K562 (cell line): ENCODE results near the gene ADGRB2. TPM values are rescaled to one million over a fixed set of nuclear protein-coding genes. Genes with fewer than 3 reads are reported as not detected.
A peak's percentile ranks its signal among the peaks of the same experiment; 100 is the strongest.

Experiments used
- ATAC-seq: fragments of 200-7000 bp; cut with Tn5 transposase; 3 replicates; pipeline ENCODE4 v1.9.1; 2020; ENCODE audit warnings: moderate library complexity
- BruUV-seq: library from RNA; stranded (reverse); fragments of 400-500 nt; replicated peaks from 2 replicates; lab custom pipeline; 2021; lab: Mats Ljungman, UMichigan
- CTCF ChIA-PET: fragments of 300-600 bp; formaldehyde crosslinking; extraction: SDS; loops from one replicate; lab custom pipeline; 2021; ENCODE audit warnings: low intra/inter-chr PET ratio; lab: Yijun Ruan, JAX
- POLR2A ChIA-PET: fragments of 300-600, 350-650 bp; sonication (Branson Sonifier 250); formaldehyde crosslinking; extraction: SDS; loops from one replicate; lab custom pipeline; 2021; ENCODE audit warnings: antibody characterized with exemption, inconsistent platforms; lab: Yijun Ruan, JAX
- DNase-seq, 4 experiments: peaks; one replicate each; pipeline versions ENCODE4 v3.0.0 to v3.0.0-alpha.2; 2011 to 2018; ENCODE audit warnings: low spot score in 3 of 4, mixed read lengths in 3 of 4; ENCODE audit errors: extremely low read depth in 1 of 4
- FAIRE-seq: peaks from 2 replicates; lab custom pipeline; 2011; peaks lifted over from hg19 to GRCh38; lab: Jason Lieb, UNC
- H2AFZ ChIP-seq: 2 replicates; pipeline ENCODE4 v1.6.0; 2011; ENCODE audit warnings: low read depth, low read length, control low read depth, inconsistent platforms
- H3K27ac ChIP-seq: fragments of 200-600 bp; 3 replicates; pipeline ENCODE4 v1.8.0; 2011; ENCODE audit warnings: low read depth, mild to moderate bottlenecking, control low read depth, inconsistent platforms, low read length, moderate library complexity, mixed read lengths; ENCODE audit errors: extremely low read depth
- H3K27me3 ChIP-seq, 2 experiments: fragments of 300-600 bp in 1 of 2; 2 replicates in 1 of 2; 3 replicates in 1 of 2; pipeline versions ENCODE4 v1.6.0 to v1.8.0; 2011; ENCODE audit warnings: inconsistent platforms in 2 of 2, low read length in 2 of 2, mild to moderate bottlenecking in 1 of 2, mixed read lengths in 1 of 2, moderate library complexity in 1 of 2; ENCODE audit not compliant: control insufficient read depth in 2 of 2, insufficient read depth in 2 of 2
- H3K36me3 ChIP-seq: fragments of 300-600 bp; 3 replicates; pipeline ENCODE4 v1.8.0; 2011; ENCODE audit warnings: mild to moderate bottlenecking, low read length, inconsistent platforms; ENCODE audit not compliant: control insufficient read depth, insufficient read depth
- H3K4me1 ChIP-seq, 2 experiments: fragments of 200-600 bp in 1 of 2; replicated peaks in 1 of 2; 2 replicates in 1 of 2; 3 replicates in 1 of 2; pipeline versions ENCODE4 v1.5.1 to v1.8.0; 2011; ENCODE audit warnings: inconsistent platforms in 2 of 2, low read length in 2 of 2, mild to moderate bottlenecking in 1 of 2, mixed read lengths in 1 of 2, moderate library complexity in 1 of 2; ENCODE audit not compliant: control insufficient read depth in 2 of 2, insufficient read depth in 2 of 2
- H3K4me2 ChIP-seq: 2 replicates; pipeline ENCODE4 v1.6.1; 2011; ENCODE audit warnings: low read length, control low read depth, inconsistent platforms, mixed read lengths; ENCODE audit not compliant: insufficient read depth
- H3K4me3 ChIP-seq: fragments of 200-600 bp; sonication (generic), shearing (Covaris generic); 2 replicates; pipeline ENCODE4 v1.5.1; 2016; ENCODE audit warnings: control low read depth, inconsistent platforms
- H3K79me2 ChIP-seq: fragments of 200-600 bp; 3 replicates; pipeline ENCODE4 v1.8.0; 2011; ENCODE audit warnings: low read length, inconsistent platforms; ENCODE audit not compliant: control insufficient read depth, insufficient read depth
- H3K9ac ChIP-seq, 2 experiments: 2 replicates each; pipeline versions ENCODE4 v1.6.0 to v1.6.1; 2011; ENCODE audit warnings: low read depth in 2 of 2, low read length in 2 of 2, control low read depth in 1 of 2, inconsistent platforms in 1 of 2, mild to moderate bottlenecking in 1 of 2, mixed read lengths in 1 of 2; ENCODE audit not compliant: insufficient read depth in 1 of 2
- H3K9me1 ChIP-seq: one replicate; pipeline ENCODE4 v1.6.0; 2011; ENCODE audit warnings: inconsistent platforms, mild to moderate bottlenecking, low read length, moderate library complexity; ENCODE audit not compliant: control insufficient read depth, insufficient read depth
- H3K9me3 ChIP-seq: replicated peaks from 2 replicates; pipeline ENCODE4 v1.5.1; 2011; ENCODE audit warnings: low read depth, low read length, inconsistent platforms; ENCODE audit not compliant: control insufficient read depth, insufficient read depth
- H4K20me1 ChIP-seq: replicated peaks from 2 replicates; pipeline ENCODE4 v1.6.1; 2011; ENCODE audit warnings: low read length, inconsistent platforms, mixed read lengths; ENCODE audit not compliant: control insufficient read depth, insufficient read depth
- BHLHE40 ChIP-seq: IDR thresholded peaks from 2 replicates; pipeline ENCODE4 v1.6.1; 2011; ENCODE audit warnings: low read length, improper control_type of control experiment
- KAT8 ChIP-seq: fragments of 450-650 bp; IDR thresholded peaks from 2 replicates; pipeline ENCODE4 v1.6.1; 2016; ENCODE audit warnings: low read depth, mild to moderate bottlenecking
- WGBS: fragments of 100-300 bp; shearing (Covaris generic); methylation state at CpG from one replicate; pipeline ENCODE4 v1.1.6; 2016; ENCODE audit warnings: low coverage, mixed read lengths; ENCODE audit not compliant: insufficient coverage; ENCODE audit errors: missing lambda C conversion rate; 5-methylcytosine and 5-hydroxymethylcytosine counted together
- in situ Hi-C: fragments of 300-500 bp; cut with MboI; formaldehyde crosslinking; loops from 4 replicates; pipeline ENCODE4 v1.15.0; 2018; ENCODE audit warnings: inconsistent platforms, mixed read lengths
- intact Hi-C: fragments of 100-400 bp; cut with micrococcal nuclease; formaldehyde crosslinking; loops from 2 replicates; pipeline ENCODE4 v1.14.2; 2022
- polyA plus RNA-seq, 8 experiments: library from polyadenylated mRNA; depleted of rRNA in 4 of 8; stranded (reverse) in 5 of 8; unstranded in 3 of 8; fragments of >200 nt; fragmentation: Nextera tagmentation in 2 of 8; fragmentation: Illumina TruSeq in 1 of 8; extraction: Ambion mirVana in 2 of 8; extraction: Trizol in 1 of 8; gene quantifications; 2 replicates each; pipeline versions ENCODE4 v1.2.1 to v1.2.3, GENCODE V29; 2011 to 2014; ENCODE audit warnings: inconsistent platforms in 1 of 8, missing spikeins in 1 of 8
- total RNA-seq, 7 experiments: library from RNA; depleted of rRNA in 6 of 7; stranded (reverse); fragments of >200 nt in 6 of 7; fragmentation: Illumina TruSeq in 2 of 7; extraction: Trizol in 2 of 7; gene quantifications; 2 replicates each; pipeline versions ENCODE4 v1.2.1 to v1.2.3, GENCODE V29; 2011 to 2021; ENCODE audit warnings: low replicate concordance in 1 of 7
- TF ChIP-seq, protein P1 (sequence below): sonication (generic); formaldehyde crosslinking; IDR thresholded peaks from 2 replicates; pipeline ENCODE4 v1.8.1; 2023; ENCODE audit warnings: mild to moderate bottlenecking, missing genetic modification reagents

The ADGRB2 gene
- total and polyA plus RNA-seq, 9 of the 15 experiments (the other 6 are each of a cell fraction or from before 2014, with no cell fraction given): 0.04 to 0.23 (median 0.20) TPM; not detected in 2

GRCh38 chr1:31771891-31772668 is 7.9 kb upstream of the ADGRB2 start:
- no peak overlapping the region for H3K9ac ChIP-seq
- ATAC-seq (no peak), DNase-seq (no peak), FAIRE-seq (no peak)
- H3K4me1 ChIP-seq: peaks cover 21 to 32% of the 10 kb centered on the region in 2 experiments
- H3K79me2 ChIP-seq: no peaks in the 10 kb centered on the region
- no TSS peak for BruUV-seq
- H3K4me2 ChIP-seq: no peak overlapping the region
- TF ChIP-seq KAT8 (no peak), BHLHE40 (peak; percentile 16; the same call in 1 of the 2 replicates)
- TF ChIP-seq, protein P1, sequence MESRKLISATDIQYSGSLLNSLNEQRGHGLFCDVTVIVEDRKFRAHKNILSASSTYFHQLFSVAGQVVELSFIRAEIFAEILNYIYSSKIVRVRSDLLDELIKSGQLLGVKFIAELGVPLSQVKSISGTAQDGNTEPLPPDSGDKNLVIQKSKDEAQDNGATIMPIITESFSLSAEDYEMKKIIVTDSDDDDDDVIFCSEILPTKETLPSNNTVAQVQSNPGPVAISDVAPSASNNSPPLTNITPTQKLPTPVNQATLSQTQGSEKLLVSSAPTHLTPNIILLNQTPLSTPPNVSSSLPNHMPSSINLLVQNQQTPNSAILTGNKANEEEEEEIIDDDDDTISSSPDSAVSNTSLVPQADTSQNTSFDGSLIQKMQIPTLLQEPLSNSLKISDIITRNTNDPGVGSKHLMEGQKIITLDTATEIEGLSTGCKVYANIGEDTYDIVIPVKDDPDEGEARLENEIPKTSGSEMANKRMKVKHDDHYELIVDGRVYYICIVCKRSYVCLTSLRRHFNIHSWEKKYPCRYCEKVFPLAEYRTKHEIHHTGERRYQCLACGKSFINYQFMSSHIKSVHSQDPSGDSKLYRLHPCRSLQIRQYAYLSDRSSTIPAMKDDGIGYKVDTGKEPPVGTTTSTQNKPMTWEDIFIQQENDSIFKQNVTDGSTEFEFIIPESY (CRISPR knock-in tag): peak; percentile 95
- 67% methylated on average over 60 of the region's 68 CpGs for WGBS
- H3K27ac ChIP-seq: no peak overlapping the region
- H2AFZ ChIP-seq: no peak overlapping the region
- H3K4me3 ChIP-seq: no peak overlapping the region
- in situ Hi-C loops (no loop called here), intact Hi-C loops (no loop called here)
- H3K27me3 ChIP-seq: peaks cover 13 to 56% of the 10 kb centered on the region in 2 experiments; a peak in 3 of 5 replicates
- no peaks in the 10 kb centered on the region for H3K9me1 ChIP-seq
- CTCF ChIA-PET: no interaction called here
- POLR2A ChIA-PET: interaction anchor here (0.6 kb wide), 1 partner anchor 233 kb away, joined by 3 read pairs; no protein-coding TSS in a partner anchor
- H3K36me3 ChIP-seq: no peaks in the 10 kb centered on the region
- no peaks in the 10 kb centered on the region for H3K9me3 ChIP-seq
- peaks cover 27% of the 10 kb centered on the region for H4K20me1 ChIP-seq
